Activated T-cell treated with anti-CD3 and anti-CD28 coated beads, Interleukin-2, amount 50 U/mL, for 4 hours (primary cell): Measurements from ENCODE around the gene GPR176. TPM values are rescaled to one million over a fixed set of nuclear protein-coding genes. Genes with fewer than 3 reads are reported as not detected.
A peak's percentile ranks its signal among the peaks of the same experiment; 100 is the strongest.
"Not testable (repeated sequence)": the region's sequence is repeated elsewhere in the genome, so short reads cannot be mapped to it uniquely, and the experiment has no call there.

Experiments used
- ATAC-seq, 2 donors: fragments of 200-7000 bp; cut with Tn5 transposase; one replicate each; pipeline ENCODE4 v1.10.0; 2021
- DNase-seq: peaks from one replicate; pipeline ENCODE4 v3.0.0-alpha.2; 2020
- H3K27me3 Mint-ChIP-seq: one replicate; pipeline ENCODE4 v1.8.0; 2021; ENCODE audit warnings: low read depth, mixed read lengths
- H3K36me3 Mint-ChIP-seq: one replicate; pipeline ENCODE4 v1.8.0; 2022; ENCODE audit warnings: mixed read lengths; ENCODE audit not compliant: insufficient read depth
- H3K4me1 Mint-ChIP-seq: one replicate; pipeline ENCODE4 v1.8.0; 2021; ENCODE audit warnings: low read depth, mixed read lengths
- H3K4me3 Mint-ChIP-seq: one replicate; pipeline ENCODE4 v1.8.0; 2021; ENCODE audit warnings: mild to moderate bottlenecking, moderate library complexity, mixed read lengths
- H3K9me3 Mint-ChIP-seq: one replicate; pipeline ENCODE4 v1.8.0; 2021; ENCODE audit warnings: mixed read lengths
- total RNA-seq, 3 donors: library from RNA; stranded (reverse); gene quantifications; one replicate each; pipeline ENCODE4 v1.2.1, GENCODE V29; 2021

GPR176 gene
- total RNA-seq, 3 donors from 2014 or later, result 0.13 to 0.19 (median 0.13) TPM

GRCh38 chr15:39922462-39923092 is 2.5 kb upstream of the GPR176 start:
- H3K27me3 Mint-ChIP-seq, result peaks cover 11% of the 10 kb centered on the region
- peaks cover 21% of the 10 kb centered on the region for H3K4me1 Mint-ChIP-seq
- no peak for DNase-seq
- no peaks in the 10 kb centered on the region for H3K9me3 Mint-ChIP-seq
- H3K36me3 Mint-ChIP-seq, result no peaks in the 10 kb centered on the region
- no peak overlapping the region for H3K4me3 Mint-ChIP-seq
- no peak for ATAC-seq

- no peak for ATAC-seq
- H3K4me1 Mint-ChIP-seq, result peaks cover 21% of the 10 kb centered on the region
- no peak for DNase-seq
- no peaks in the 10 kb centered on the region for H3K36me3 Mint-ChIP-seq
- peaks cover 19% of the 10 kb centered on the region for H3K27me3 Mint-ChIP-seq
- no peaks in the 10 kb centered on the region for H3K9me3 Mint-ChIP-seq
- H3K4me3 Mint-ChIP-seq, result peak overlapping the region; percentile 84
Observed at GRCh38 chr15:39921274-39921638, 1.2 kb upstream of the GPR176 start.

- Mint-ChIP-seq H3K27me3 (peaks cover 19% of the 10 kb centered on the region), H3K9me3 (no peaks in the 10 kb centered on the region), H3K36me3 (no peaks in the 10 kb centered on the region), H3K4me1 (peaks cover 19% of the 10 kb centered on the region), H3K4me3 (peak overlapping the region; percentile 84)
- ATAC-seq (peak; percentile 88 to 89), DNase-seq (peak; percentile 83)
Observed at GRCh38 chr15:39920510-39921273, 626 bp upstream of the GPR176 start.

- DNase-seq (no peak), ATAC-seq (no peak)
- no peaks in the 10 kb centered on the region for H3K36me3 Mint-ChIP-seq
- H3K4me3 Mint-ChIP-seq, result peak overlapping the region; percentile 37
- H3K4me1 Mint-ChIP-seq, result peaks cover 13% of the 10 kb centered on the region
- H3K9me3 Mint-ChIP-seq, result no peaks in the 10 kb centered on the region
- peaks cover 19% of the 10 kb centered on the region for H3K27me3 Mint-ChIP-seq
Observed at GRCh38 chr15:39919411-39919747, 687 bp downstream of the GPR176 start.

GRCh38 chr15:39918688-39919385 is 1.2 kb downstream of the GPR176 start:
- ATAC-seq (no peak), DNase-seq (no peak)
- Mint-ChIP-seq H3K27me3 (peaks cover 19% of the 10 kb centered on the region), H3K36me3 (no peaks in the 10 kb centered on the region), H3K4me1 (peaks cover 13% of the 10 kb centered on the region), H3K4me3 (peak overlapping the region; percentile 50), H3K9me3 (no peaks in the 10 kb centered on the region)

GRCh38 chr15:39914977-39915376 is 5.1 kb downstream of the GPR176 start:
- Mint-ChIP-seq H3K36me3 (no peaks in the 10 kb centered on the region), H3K27me3 (peaks cover 29% of the 10 kb centered on the region), H3K4me1 (peaks cover 6% of the 10 kb centered on the region), H3K4me3 (no peak overlapping the region), H3K9me3 (no peaks in the 10 kb centered on the region)
- ATAC-seq (no peak), DNase-seq (no peak)

- Mint-ChIP-seq H3K36me3 (no peaks in the 10 kb centered on the region), H3K4me1 (no peaks in the 10 kb centered on the region), H3K9me3 (no peaks in the 10 kb centered on the region), H3K27me3 (peaks cover 17% of the 10 kb centered on the region), H3K4me3 (no peak overlapping the region)
- no peak for DNase-seq
- no peak for ATAC-seq
Observed at GRCh38 chr15:39909007-39909406, 11.1 kb downstream of the GPR176 start.

GRCh38 chr15:39908186-39908585 is 11.9 kb downstream of the GPR176 start:
- H3K27me3 Mint-ChIP-seq, result peaks cover 17% of the 10 kb centered on the region
- H3K9me3 Mint-ChIP-seq, result no peaks in the 10 kb centered on the region
- no peaks in the 10 kb centered on the region for H3K4me1 Mint-ChIP-seq
- no peaks in the 10 kb centered on the region for H3K36me3 Mint-ChIP-seq
- peak in 1 of 2 donors; percentile 30 for ATAC-seq
- no peak overlapping the region for H3K4me3 Mint-ChIP-seq
- no peak for DNase-seq

GRCh38 chr15:39907216-39907615 is 12.8 kb downstream of the GPR176 start:
- DNase-seq (no peak), ATAC-seq (no peak)
- no peaks in the 10 kb centered on the region for H3K36me3 Mint-ChIP-seq
- H3K4me3 Mint-ChIP-seq, result no peak overlapping the region
- H3K27me3 Mint-ChIP-seq, result peaks cover 15% of the 10 kb centered on the region
- H3K4me1 Mint-ChIP-seq, result no peaks in the 10 kb centered on the region
- H3K9me3 Mint-ChIP-seq, result no peaks in the 10 kb centered on the region

GRCh38 chr15:39904115-39904514 is 16.0 kb downstream of the GPR176 start:
- Mint-ChIP-seq H3K36me3 (no peaks in the 10 kb centered on the region), H3K4me3 (no peak overlapping the region), H3K27me3 (peaks cover 9% of the 10 kb centered on the region), H3K4me1 (no peaks in the 10 kb centered on the region), H3K9me3 (no peaks in the 10 kb centered on the region)
- DNase-seq (no peak), ATAC-seq (no peak)

GRCh38 chr15:39898317-39898716 is 21.7 kb downstream of the GPR176 start:
- no peaks in the 10 kb centered on the region for H3K36me3 Mint-ChIP-seq
- no peak overlapping the region for H3K4me3 Mint-ChIP-seq
- ATAC-seq, result no peak
- H3K27me3 Mint-ChIP-seq, result peaks cover 8% of the 10 kb centered on the region
- DNase-seq, result no peak
- no peaks in the 10 kb centered on the region for H3K9me3 Mint-ChIP-seq
- no peaks in the 10 kb centered on the region for H3K4me1 Mint-ChIP-seq

GRCh38 chr15:39896846-39897245 is 23.2 kb downstream of the GPR176 start:
- H3K27me3 Mint-ChIP-seq, result peaks cover 8% of the 10 kb centered on the region
- H3K9me3 Mint-ChIP-seq, result no peaks in the 10 kb centered on the region
- DNase-seq, result no peak
- no peak for ATAC-seq
- no peaks in the 10 kb centered on the region for H3K4me1 Mint-ChIP-seq
- H3K36me3 Mint-ChIP-seq, result no peaks in the 10 kb centered on the region
- H3K4me3 Mint-ChIP-seq, result no peak overlapping the region

GRCh38 chr15:39896101-39896500 is 24.0 kb downstream of the GPR176 start:
- DNase-seq (no peak), ATAC-seq (no peak)
- H3K9me3 Mint-ChIP-seq, result no peaks in the 10 kb centered on the region
- H3K36me3 Mint-ChIP-seq, result no peaks in the 10 kb centered on the region
- no peaks in the 10 kb centered on the region for H3K4me1 Mint-ChIP-seq
- H3K4me3 Mint-ChIP-seq, result no peak overlapping the region
- H3K27me3 Mint-ChIP-seq, result peaks cover 5% of the 10 kb centered on the region

GRCh38 chr15:39893051-39893450 is 27.0 kb downstream of the GPR176 start:
- not testable (repeated sequence) for H3K4me1 Mint-ChIP-seq, ATAC-seq, H3K9me3 Mint-ChIP-seq, H3K4me3 Mint-ChIP-seq, DNase-seq, H3K27me3 Mint-ChIP-seq, H3K36me3 Mint-ChIP-seq

GRCh38 chr15:39892418-39892817 is 27.6 kb downstream of the GPR176 start:
- Mint-ChIP-seq H3K9me3 (no peaks in the 10 kb centered on the region), H3K4me3 (no peak overlapping the region), H3K36me3 (no peaks in the 10 kb centered on the region), H3K27me3 (peaks cover 2% of the 10 kb centered on the region), H3K4me1 (no peaks in the 10 kb centered on the region)
- DNase-seq, result no peak
- ATAC-seq, result no peak
